ENCODE data around the gene SYT8. TPM values are rescaled to one million over a fixed set of nuclear protein-coding genes. Genes with fewer than 3 reads are reported as not detected.

The SYT8 gene
- total RNA-seq, 1 donor from 2014 or later = not detected

GRCh38 chr11:1868056-1868635, 33.4 kb downstream of the SYT8 start:
- no peak overlapping the region for H3K27ac Mint-ChIP-seq
- TF ChIP-seq EZH2phosphoT487 (IDR thresholded peaks at IDR 0.05) = no peak
- no peak for TF ChIP-seq EZH2 (IDR thresholded peaks at IDR 0.05)
- TF ChIP-seq CTCF (IDR thresholded peaks at IDR 0.05) = no peak
- no peaks in the 10 kb centered on the region for H3F3A ChIP-seq (ENCODE audit: low read depth)

GRCh38 chr11:1868636-1869291, 34.0 kb downstream of the SYT8 start:
- no peaks in the 10 kb centered on the region for H3K9me3 ChIP-seq (ENCODE audit: low read depth)
- H3K36me3 ChIP-seq = no peaks in the 10 kb centered on the region
- Mint-ChIP-seq H3K27ac (peak overlapping the region; percentile 93), H3K27me3 (ENCODE audit: insufficient read depth, low read depth) (peaks cover 14% of the 10 kb centered on the region), H3K4me3 (no peak overlapping the region), H3K4me1 (peaks cover 47% of the 10 kb centered on the region), H3K9me3 (no peaks in the 10 kb centered on the region), H3K36me3 (no peaks in the 10 kb centered on the region)
- peaks cover 13% of the 10 kb centered on the region for H3K4me1 ChIP-seq
- no peaks in the 10 kb centered on the region for H4K20me1 ChIP-seq (ENCODE audit: low read depth)
- peaks cover 16% of the 10 kb centered on the region for H3K27me3 ChIP-seq
- no peaks in the 10 kb centered on the region for H3K79me2 ChIP-seq (ENCODE audit: low read depth)
- no peak for TF ChIP-seq EZH2 (IDR thresholded peaks at IDR 0.05)
- no peak for TF ChIP-seq EZH2phosphoT487 (IDR thresholded peaks at IDR 0.05)
- no peak for TF ChIP-seq CTCF (IDR thresholded peaks at IDR 0.05)
- no peaks in the 10 kb centered on the region for H3F3A ChIP-seq (ENCODE audit: low read depth)
- no peak overlapping the region for H3K9ac ChIP-seq
- no peak overlapping the region for H2AFZ ChIP-seq (replicated peaks)
- H3K4me3 ChIP-seq = no peak overlapping the region
- no peak overlapping the region for H3K27ac ChIP-seq
- H3K4me2 ChIP-seq = no peak overlapping the region
- no peak for DNase-seq (ENCODE audit: low spot score)

More at GRCh38 chr11:1868056-1868635, 33.4 kb downstream of the SYT8 start:
- Histone ChIP-seq H2AFZ (replicated peaks) (no peak overlapping the region), H3K27ac (no peak overlapping the region), H3K27me3 (peaks cover 16% of the 10 kb centered on the region), H4K20me1 (ENCODE audit: low read depth) (no peaks in the 10 kb centered on the region), H3K4me3 (no peak overlapping the region), H3K36me3 (no peaks in the 10 kb centered on the region), H3K9ac (no peak overlapping the region), H3K79me2 (ENCODE audit: low read depth) (no peaks in the 10 kb centered on the region), H3K4me2 (no peak overlapping the region), H3K4me1 (peaks cover 15% of the 10 kb centered on the region), H3K9me3 (ENCODE audit: low read depth) (no peaks in the 10 kb centered on the region)
- Mint-ChIP-seq H3K27me3 (ENCODE audit: insufficient read depth, low read depth) (peaks cover 13% of the 10 kb centered on the region), H3K9me3 (no peaks in the 10 kb centered on the region), H3K4me1 (peaks cover 43% of the 10 kb centered on the region), H3K36me3 (no peaks in the 10 kb centered on the region), H3K4me3 (no peak overlapping the region)
- no peak for DNase-seq (ENCODE audit: low spot score)

- Histone ChIP-seq H3K9ac (no peak overlapping the region), H3K9me3 (ENCODE audit: low read depth) (no peaks in the 10 kb centered on the region), H3K36me3 (no peaks in the 10 kb centered on the region), H3F3A (ENCODE audit: low read depth) (no peaks in the 10 kb centered on the region), H2AFZ (replicated peaks) (no peak overlapping the region), H3K4me1 (peaks cover 4% of the 10 kb centered on the region), H3K27me3 (peaks cover 16% of the 10 kb centered on the region), H3K27ac (no peak overlapping the region), H3K79me2 (ENCODE audit: low read depth) (no peaks in the 10 kb centered on the region), H3K4me3 (no peak overlapping the region), H3K4me2 (no peak overlapping the region), H4K20me1 (ENCODE audit: low read depth) (no peaks in the 10 kb centered on the region)
- DNase-seq (ENCODE audit: low spot score) = peak; percentile 30
- peaks cover 38% of the 10 kb centered on the region for H3K4me1 Mint-ChIP-seq
- no peaks in the 10 kb centered on the region for H3K36me3 Mint-ChIP-seq
- peak overlapping the region; percentile 93 for H3K27ac Mint-ChIP-seq
- H3K9me3 Mint-ChIP-seq = no peaks in the 10 kb centered on the region
- TF ChIP-seq EZH2 (IDR thresholded peaks at IDR 0.05) (no peak), CTCF (IDR thresholded peaks at IDR 0.05) (peak; percentile 37), EZH2phosphoT487 (IDR thresholded peaks at IDR 0.05) (no peak)
- peaks cover 12% of the 10 kb centered on the region for H3K27me3 Mint-ChIP-seq (ENCODE audit: insufficient read depth, low read depth)
- H3K4me3 Mint-ChIP-seq = no peak overlapping the region
Measured at GRCh38 chr11:1869427-1870325, 34.9 kb downstream of the SYT8 start.

All from neural progenitor cell (in vitro differentiated cells).